H4 (cell line): ENCODE data around the gene RNF213. TPM values are rescaled to one million over a fixed set of nuclear protein-coding genes. Genes with fewer than 3 reads are reported as not detected.
"Not testable (repeated sequence)": the region's sequence is repeated elsewhere in the genome, so short reads cannot be mapped to it uniquely, and the experiment has no call there.

ENCODE experiments used
- DNase-seq: peaks from one replicate; pipeline ENCODE4 v3.0.0-alpha.2; 2015; ENCODE audit warnings: low spot score
- total RNA-seq: library from RNA; depleted of rRNA; stranded (reverse); fragments of >200 nt; shearing (Covaris generic); gene quantifications from 2 replicates; pipeline ENCODE4 v1.2.3, GENCODE V29; 2014

RNF213 gene
- total RNA-seq, 1 experiment from 2014 or later = 65.7 TPM

DNA sequence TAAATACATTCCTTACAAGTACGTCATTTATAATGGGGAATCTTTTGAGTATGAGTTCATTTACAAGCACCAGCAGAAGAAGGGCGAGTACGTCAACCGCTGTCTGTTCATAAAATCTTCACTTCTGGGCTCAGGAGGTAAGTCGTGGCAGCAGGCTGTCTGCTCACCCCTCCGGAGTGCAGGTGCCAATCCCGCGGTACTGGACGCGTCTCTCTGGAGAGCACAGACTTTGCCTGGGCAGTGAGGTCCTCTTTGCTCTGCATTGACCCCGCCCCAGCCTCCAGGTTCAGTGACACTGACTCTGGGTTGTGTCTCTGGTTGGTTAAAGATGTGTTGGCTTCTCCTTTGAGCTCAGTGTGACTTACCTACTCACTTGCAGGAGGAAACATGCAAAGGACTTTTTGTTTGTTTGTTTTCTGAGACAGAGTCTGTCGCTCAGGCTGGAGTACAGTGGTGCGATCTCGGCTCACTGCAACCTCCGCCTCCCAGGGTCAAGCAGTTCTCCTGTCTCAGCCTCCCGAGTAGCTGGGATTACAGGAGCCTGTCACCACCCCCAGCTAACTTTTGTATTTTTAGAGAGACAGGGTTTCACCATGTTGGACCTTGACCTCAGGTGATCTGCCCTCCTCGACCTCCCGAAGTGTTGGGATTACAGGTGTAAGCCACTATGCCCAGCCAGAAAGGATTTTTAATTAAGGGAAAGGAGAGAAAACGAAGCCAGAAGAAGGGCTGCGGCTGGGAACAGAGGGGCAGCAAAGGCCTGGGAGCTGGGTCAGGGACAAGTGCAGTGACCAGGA lies 31.2 kb downstream of the RNF213 start:
- no peak for DNase-seq

DNA sequence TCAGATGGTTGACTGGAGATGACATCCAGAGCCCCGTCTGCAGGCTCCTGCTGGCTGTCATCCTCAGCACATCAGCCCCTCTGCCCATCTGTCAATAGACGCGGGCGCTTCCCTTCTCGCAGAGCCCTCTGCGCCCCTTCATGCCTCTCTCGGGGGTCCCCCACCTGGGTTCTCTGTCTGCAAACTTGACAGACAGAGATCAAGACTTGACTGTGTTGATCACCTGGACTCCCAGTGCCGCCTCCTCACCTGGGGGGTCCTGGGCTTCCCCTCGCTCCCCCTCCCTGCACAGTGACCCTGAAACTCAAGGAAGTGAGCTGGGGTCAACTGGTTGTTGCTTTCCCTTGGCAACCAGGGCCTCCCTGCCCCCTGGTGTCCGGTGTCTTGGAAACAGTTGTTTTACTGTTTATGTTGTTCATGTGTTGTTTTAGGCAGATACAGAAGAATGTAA lies 31.9 kb downstream of the RNF213 start:
- DNase-seq = no peak

DNA sequence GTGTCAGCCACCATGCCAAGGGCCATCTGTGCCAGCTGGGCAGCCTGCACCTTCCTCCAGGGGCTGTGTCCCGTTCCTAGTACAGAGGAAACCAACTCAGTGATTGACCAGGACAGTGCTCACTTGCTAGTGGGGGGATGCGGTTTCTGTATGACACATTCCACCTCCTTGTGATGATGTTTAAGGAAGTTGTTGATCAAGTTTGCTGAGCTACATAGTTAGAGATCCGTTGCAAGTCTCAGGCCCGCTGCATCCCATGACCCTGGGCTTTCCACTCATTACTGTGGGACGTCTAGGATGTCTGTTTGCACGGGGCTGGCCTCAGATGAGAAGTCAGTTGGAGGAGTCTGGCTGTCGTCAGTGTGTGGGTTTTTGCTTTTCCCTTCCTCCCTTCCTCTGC lies 33.6 kb downstream of the RNF213 start:
- DNase-seq = no peak

DNA sequence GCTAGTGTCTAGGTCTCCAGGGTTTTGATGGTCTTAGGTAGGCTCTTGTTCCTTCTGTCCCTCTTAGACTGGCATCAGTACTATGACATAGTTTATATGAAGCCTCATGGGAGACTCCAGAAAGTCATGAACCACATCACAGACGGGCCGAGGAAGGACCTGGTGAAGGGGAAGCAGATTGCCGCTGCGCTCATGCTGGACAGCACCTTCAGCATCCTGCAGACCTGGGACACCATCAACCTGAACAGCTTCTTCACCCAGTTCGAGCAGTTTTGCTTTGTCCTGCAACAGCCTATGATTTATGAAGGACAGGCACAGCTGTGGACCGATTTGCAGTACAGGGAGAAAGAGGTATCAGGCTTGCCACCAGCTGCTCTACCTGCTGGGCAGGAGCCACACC lies 34.0 kb downstream of the RNF213 start:
- no peak for DNase-seq

DNA sequence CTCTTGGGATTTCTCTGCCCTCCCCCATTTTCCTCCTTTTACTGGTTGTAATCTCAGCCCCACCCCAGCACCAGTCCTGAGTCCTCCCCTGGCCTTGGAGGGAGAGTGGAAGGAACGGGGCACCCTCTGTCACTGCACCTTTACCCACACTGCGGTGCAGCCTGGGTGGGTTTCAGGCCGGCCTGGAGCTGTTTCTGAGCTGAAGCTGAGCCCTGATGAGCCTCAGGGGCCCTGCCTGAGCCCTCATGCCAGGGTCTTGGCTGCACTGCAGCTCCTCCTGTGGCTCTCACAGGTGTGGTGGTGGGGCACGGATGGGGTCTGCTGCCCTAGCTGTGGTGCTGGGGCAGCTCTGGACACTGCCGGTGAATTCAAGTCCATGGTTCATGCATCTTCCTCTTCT lies 34.5 kb downstream of the RNF213 start:
- no peak for DNase-seq

DNA sequence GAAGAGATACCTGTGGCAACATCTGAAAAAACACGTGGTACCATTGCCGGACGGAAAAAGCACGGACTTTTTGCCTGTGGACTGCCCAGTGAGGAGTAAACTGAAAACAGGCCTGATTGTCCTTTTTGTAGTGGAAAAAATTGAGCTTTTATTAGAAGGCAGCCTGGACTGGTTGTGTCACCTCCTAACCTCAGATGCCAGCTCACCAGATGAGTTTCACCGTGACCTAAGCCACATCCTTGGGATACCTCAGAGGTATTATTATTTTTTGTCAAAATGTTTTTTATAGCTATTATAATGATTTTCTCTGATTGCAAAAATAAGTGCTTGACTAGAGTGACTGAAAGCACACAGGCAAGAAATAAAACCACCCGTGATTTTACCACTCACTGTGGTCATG lies 34.9 kb downstream of the RNF213 start:
- no peak for DNase-seq

DNA sequence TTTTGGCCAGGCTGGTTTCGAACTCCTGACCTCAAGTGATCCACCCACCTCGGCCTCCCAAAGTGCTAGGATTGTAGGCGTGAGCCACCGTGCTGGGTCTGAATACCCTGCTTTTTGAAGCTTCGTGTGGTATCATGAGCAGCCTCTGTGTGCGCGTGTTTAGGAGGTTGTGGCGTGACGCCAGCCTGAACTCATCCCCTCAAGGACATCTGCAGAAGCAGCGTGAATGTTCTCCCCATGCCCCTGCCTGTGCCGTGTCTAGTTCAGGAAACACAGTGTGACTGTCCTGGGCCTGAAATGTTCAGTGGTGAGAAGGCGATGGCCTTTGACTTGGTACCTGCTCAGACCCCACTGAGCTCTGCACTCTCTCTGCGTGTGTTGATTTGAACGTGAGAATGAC lies 35.6 kb downstream of the RNF213 start:
- DNase-seq = no peak

DNA sequence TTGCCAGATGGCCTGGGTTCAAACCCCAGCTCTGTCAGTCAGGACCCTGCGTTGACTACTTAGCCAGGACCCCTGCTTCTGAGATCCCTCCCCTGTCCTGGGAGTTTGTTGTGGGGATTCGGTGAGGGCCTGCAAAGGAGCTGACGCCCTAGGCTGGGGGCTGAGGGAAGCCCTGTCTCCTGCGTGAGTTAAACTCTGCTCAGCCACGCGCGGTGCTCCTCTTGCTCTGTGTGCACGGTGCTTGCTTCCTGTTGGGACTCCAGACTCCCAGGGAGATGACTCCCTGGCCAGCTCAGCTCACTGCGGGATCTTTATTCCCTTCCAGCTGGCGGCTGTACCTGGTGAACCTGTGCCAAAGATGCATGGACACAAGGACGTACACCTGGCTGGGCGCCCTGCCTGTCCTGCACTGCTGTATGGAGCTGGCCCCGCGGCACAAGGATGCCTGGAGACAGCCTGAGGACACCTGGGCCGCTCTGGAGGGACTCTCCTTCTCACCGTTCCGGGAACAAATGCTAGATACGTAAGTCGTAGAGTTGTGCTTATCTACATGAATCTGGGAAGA lies 37.4 kb downstream of the RNF213 start:
- no peak for DNase-seq

DNA sequence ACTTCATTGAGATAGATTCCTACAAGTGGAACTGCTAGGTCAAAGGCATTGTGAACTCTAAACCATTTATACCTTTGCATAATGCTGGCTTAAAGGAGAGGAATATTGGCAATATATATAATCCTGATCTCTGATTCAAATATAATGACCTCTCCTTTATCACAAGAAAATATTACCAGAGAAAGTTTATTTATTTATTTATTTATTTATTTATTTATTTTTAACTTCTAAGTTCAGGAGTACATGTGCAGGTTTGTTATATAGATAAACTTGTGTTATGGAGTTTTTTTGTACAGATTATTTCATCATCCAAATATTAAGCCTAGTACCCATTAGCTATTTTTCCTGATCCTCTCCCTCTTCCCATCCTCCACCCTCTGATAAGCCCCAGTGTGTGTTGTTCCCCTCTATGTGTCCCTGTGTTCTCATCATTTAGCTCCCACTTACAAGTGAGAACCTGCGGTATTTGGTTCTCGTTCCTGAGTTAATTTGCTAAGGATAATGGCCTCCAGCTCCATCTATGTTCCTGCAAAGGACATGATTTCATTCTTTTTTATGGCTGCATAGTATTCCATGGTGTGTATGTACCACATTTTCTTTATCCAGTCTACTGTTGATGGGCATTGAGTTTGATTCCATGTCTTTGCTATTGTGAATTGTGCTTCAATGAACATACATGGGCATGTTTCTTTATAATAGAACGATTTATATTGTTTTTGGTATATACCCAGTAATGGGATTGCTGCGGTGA lies 38.9 kb downstream of the RNF213 start:
- DNase-seq = not testable (repeated sequence)

DNA sequence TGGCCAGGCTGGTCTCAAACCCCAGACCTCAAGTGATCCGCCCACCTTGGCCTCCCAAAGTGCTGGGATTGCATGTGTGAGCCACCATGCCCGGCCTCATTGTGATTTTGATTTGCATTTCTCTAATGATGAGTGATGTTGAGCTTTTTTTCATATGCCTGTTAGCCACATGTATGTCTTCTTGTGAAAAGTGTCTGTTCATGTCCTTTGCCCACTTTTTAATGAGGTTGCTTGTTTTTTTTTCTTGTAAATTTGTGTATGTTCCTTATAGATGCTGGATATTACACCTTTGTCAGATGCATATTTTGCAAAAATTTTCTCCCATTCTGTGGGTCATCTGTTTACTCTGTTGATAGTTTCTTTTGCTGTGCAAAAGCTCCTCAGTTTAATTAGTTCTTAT lies 40.1 kb downstream of the RNF213 start:
- DNase-seq = not testable (repeated sequence)

DNA sequence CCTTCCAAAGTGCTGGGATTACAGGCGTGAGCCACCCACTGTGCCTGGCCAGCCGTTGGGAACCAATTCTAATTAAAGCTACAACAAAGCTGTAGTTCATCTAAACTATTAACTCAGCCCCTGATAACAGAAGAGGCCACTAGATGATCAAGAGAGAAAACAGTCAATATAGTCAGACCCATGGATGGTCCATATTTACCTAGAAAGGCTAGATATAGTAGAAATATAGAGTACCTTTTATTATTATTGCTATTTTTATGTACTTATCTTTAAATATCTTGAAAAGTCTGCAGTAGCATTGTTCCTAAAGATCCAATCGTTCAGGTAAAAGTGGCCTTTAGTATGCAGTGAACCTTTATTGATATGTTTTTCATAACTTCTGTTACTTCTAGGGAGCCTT lies 43.2 kb downstream of the RNF213 start:
- DNase-seq = no peak

DNA sequence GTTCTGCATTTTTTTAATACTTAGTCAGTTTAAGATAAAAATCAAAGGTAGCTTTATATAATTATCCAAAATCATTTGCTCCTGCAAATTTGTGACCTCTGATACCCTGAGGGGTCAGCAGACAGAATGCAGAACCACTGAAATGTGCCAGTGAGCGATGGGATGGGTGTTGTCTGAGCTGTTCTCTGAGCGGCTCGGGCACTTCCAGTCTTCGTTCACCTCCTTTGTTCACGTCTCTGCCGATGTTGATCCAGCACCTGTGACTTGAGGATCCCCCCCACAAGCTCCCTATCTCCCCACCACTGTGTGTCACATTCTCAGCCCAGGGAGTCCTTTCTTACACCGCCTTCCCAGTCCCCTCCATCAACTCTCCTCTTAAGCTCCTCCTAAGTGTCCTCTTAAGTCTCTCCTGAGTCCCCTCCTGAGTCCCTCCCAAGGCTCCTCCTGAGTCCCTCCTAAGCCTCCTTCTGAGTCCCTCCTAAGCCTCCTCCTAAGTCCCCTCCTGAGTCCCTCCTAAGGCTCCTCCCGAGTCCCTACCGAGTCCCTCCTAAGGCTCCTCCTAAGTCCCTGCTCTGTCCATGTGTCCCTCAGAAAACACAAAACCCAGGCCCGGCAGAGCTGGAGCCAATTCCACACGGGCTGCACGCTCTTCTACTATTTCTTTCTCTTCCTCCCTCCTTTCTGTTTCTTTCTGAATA lies 47.5 kb downstream of the RNF213 start:
- DNase-seq = no peak

DNA sequence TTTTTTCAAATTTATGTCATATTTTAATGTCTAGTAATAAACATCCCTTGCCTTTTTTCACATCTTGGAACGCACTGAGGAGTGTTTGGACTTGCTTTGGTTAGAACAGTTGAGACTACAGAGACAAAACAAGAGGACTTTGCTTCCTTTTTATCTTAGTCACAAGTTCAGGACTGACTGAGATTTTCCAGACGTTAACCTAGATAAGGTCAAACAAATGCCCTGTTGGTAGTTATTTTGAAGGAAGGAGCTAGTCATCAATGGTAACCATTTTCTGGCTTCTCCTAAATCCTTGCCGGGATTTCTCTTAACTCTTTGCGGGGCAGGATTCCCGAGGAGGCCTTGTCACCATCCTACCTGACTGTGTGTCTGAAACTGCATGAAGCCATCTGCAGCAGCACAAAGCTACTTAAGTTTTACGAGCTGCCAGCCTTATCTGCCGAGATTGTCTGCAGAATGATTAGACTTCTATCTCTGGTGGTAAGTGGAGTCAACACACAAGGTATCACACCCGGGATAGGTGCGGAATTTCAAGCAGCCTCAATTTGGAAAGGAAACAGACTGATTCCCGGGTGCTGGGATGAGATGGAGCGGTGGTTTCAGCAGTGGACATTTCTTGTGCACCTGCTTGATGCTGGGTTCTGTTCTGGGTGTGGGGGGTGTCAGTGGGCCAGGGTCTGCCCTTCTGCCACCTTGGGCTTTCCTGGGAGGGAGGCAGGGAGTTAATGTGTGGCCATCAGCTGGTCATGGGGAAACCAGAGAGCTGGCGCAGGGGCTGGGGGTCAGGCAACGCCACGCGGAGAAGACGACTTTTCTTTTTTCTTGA lies 48.3 kb downstream of the RNF213 start:
- no peak for DNase-seq

DNA sequence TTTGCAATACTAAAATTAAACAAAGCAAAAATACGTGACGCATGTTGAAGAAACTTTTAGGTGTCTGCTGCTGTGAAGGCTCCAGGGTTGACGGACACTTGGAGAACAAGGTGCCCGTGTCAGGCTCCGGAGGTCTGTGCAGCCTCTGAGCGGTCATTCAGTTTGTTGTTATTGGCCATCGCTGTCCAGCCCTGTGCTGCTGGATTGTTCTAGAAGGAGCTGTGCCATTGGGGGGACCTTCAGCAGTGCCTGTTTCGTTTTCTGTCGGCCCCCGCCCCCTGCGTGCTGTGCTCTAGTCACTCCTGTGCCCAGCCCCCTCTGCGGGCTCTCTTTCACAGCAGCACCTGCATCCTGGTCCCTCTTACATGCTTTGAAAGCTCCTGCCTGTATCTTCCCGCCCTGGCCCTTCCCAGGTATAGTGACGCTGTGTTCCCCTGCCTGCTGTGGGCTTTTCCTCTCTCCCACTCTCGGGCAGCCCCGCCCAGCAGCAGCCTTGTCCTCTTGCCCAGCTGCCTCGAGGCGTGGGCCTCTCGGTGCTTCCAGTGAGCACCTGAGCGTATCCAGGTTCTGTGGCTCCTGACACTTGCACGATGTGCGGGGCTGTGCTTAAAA lies 50.7 kb downstream of the RNF213 start:
- no peak for DNase-seq

DNA sequence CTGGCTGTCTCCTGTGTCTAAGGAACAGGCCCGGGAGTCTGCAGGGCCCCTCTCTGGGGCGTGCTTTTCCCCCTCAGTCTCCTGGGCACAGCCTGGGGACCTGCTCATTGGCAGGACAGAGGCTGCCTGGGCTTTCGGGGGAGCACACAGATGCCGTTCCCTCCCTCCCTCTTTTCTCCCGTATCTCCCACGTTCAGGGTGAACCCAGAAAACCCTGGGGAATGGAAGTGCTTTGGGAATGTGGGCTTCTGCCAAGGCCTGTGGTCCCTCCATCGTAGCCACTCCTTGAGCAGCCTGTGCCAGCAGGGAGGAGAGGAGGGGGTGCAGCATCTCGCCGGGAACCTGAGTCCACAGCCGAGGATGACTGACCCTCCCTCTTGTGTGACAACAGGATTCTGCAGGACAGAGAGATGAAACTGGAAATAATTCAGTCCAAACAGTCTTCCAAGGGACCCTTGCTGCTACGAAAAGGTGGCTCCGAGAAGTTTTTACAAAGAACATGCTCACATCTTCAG lies 52.0 kb downstream of the RNF213 start:
- no peak for DNase-seq

DNA sequence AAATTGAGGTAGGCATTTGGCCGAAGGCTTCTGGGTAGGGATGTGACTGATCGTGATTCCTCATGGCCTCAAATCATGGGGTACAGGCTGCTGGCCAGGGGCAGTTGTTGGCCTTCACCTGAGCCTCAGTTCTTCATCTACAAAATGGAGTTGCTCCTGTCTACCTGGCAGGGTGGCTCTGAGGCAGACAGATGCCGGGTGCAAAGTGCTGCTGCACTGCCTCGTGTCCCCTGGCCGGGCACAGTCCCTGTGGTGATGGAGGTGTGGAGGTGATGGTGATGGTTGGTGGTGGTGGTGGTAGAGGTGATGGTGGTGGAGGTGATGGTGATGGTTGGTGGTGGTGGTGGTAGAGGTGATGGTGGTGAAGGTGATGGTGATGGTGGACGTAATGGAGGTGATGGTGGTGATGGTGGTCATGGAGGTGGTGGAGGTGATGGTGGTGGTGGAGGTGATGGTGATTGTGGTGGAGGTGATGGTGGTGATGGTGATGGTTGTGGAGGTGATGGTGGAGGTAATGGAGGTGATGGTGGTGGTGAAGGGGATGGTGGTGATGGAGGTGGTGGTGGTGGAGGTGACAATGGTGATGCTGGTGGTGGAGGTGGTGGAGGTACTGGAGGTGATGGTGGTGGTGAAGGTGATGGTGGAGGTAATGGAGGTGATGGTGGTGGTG lies 52.6 kb downstream of the RNF213 start:
- DNase-seq = no peak

DNA sequence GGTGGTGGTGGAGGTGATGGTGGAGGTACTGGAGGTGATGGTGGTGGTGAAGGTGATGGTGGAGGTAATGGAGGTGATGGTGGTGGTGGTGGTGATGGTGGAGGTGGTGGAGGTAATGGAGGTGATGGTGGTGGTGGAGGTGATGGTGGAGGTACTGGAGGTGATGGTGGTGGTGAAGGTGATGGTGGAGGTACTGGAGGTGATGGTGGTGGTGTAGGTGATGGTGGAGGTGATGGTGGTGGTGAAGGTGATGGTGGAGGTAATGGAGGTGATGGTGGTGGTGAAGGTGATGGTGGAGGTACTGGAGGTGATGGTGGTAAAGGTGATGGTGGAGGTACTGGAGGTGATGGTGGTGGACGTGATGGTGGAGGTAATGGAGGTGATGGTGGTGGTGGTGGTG lies 53.3 kb downstream of the RNF213 start:
- not testable (repeated sequence) for DNase-seq

DNA sequence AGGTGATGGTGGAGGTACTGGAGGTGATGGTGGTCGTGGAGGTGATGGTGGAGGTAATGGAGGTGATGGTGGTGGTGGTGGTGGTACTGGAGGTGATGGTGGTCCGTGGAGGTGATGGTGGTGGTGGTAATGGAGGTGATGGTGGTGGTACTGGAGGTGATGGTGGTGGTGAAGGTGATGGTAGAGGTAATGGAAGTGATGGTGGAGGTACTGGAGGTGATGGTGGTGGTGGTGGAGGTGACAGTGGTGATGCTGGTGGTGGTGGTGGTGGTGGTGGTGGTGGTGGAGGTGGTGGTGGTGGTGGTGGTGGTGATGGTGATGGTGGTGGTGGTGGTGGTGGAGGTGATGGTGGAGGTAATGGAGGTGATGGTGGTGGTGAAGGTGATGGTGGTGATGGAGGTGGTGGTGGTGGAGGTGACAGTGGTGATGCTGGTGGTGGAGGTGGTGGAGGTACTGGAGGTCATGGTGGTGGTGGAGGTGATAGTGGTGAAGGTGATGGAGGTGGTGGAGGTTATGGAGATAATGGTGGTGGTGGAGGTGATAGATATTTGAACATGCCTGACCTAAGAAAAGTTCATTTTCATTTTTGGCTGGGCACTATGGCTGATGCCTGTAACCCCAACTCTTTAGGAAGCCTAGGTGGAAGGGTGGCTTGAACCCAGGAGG lies 55.0 kb downstream of the RNF213 start:
- no peak for DNase-seq

DNA sequence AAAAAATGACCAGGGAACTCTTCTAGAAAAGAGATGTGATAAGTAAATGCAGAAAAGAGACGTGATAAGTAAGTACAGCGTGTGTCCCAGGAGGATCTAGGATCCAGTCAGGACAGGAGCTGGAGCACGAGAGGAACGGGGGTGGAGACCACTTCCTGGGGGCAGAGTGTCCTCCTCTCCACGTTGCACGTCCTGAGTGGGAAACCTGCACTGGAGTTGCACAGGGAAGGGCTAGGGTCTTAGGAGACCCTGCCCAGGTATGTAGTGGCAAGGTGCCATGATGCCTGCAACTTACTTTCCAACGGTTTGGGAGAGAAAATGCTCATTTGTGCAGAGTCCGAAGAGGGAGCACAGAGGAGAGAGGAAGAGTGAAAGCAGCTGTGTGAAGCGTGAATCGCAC lies 55.8 kb downstream of the RNF213 start:
- DNase-seq = no peak
